Stimulated activated CD8-positive, alpha-beta memory T cell treated with anti-CD3 and anti-CD28 coated beads, Interleukin-7, amount 100 ng/mL, for 4 hours (primary cell): ENCODE results near the gene SLC39A11.
"Not testable (repeated sequence)": the region's sequence is repeated elsewhere in the genome, so short reads cannot be mapped to it uniquely, and the experiment has no call there.

Experiments used
- DNase-seq, 2 donors: peaks; one replicate each; pipeline ENCODE4 v3.0.0-alpha.2; 2020; ENCODE audit warnings: low read depth in 2 of 2

The SLC39A11 gene

GRCh38 chr17:73071066-73071999 is 21.2 kb downstream of the SLC39A11 start:
- DNase-seq: no peak

- no peak for DNase-seq
These were observed 22.6 kb downstream of the SLC39A11 start for GRCh38 chr17:73069841-73070240.

GRCh38 chr17:73069164-73069770 is 23.2 kb downstream of the SLC39A11 start:
- DNase-seq: no peak

GRCh38 chr17:73068322-73069153 is 23.9 kb downstream of the SLC39A11 start:
- DNase-seq: no peak

- DNase-seq: not testable (repeated sequence)
These were observed 24.8 kb downstream of the SLC39A11 start for GRCh38 chr17:73067699-73068098.

GRCh38 chr17:73067075-73067474 is 25.4 kb downstream of the SLC39A11 start:
- no peak for DNase-seq

- no peak for DNase-seq
These were observed 26.2 kb downstream of the SLC39A11 start for GRCh38 chr17:73066148-73066884.

- DNase-seq: no peak
These were observed 27.1 kb downstream of the SLC39A11 start for GRCh38 chr17:73065376-73065775.

- DNase-seq: no peak
These were observed 28.2 kb downstream of the SLC39A11 start for GRCh38 chr17:73064084-73064938.

GRCh38 chr17:73062726-73063125 is 29.8 kb downstream of the SLC39A11 start:
- no peak for DNase-seq

GRCh38 chr17:73061161-73061560 is 31.3 kb downstream of the SLC39A11 start:
- DNase-seq: no peak

GRCh38 chr17:73060721-73061120 is 31.8 kb downstream of the SLC39A11 start:
- DNase-seq: no peak

GRCh38 chr17:73059713-73060112 is 32.8 kb downstream of the SLC39A11 start:
- not testable (repeated sequence) for DNase-seq

GRCh38 chr17:73058022-73058421 is 34.5 kb downstream of the SLC39A11 start:
- no peak for DNase-seq

GRCh38 chr17:73057196-73057595 is 35.3 kb downstream of the SLC39A11 start:
- DNase-seq: no peak

GRCh38 chr17:73052923-73053322 is 39.6 kb downstream of the SLC39A11 start:
- DNase-seq: no peak

- no peak for DNase-seq
These were observed 41.7 kb downstream of the SLC39A11 start for GRCh38 chr17:73050797-73051196.

- DNase-seq: no peak
These were observed 44.3 kb downstream of the SLC39A11 start for GRCh38 chr17:73048170-73048569.

- no peak for DNase-seq
These were observed 46.8 kb downstream of the SLC39A11 start for GRCh38 chr17:73045724-73046123.
